ENCODE data around the gene SKIC8. TPM values are rescaled to one million over a fixed set of nuclear protein-coding genes. Genes with fewer than 3 reads are reported as not detected.
A peak's percentile ranks its signal among the peaks of the same experiment; 100 is the strongest.

SKIC8 gene
- total RNA-seq, 1 donor: 72.1 TPM

DNA sequence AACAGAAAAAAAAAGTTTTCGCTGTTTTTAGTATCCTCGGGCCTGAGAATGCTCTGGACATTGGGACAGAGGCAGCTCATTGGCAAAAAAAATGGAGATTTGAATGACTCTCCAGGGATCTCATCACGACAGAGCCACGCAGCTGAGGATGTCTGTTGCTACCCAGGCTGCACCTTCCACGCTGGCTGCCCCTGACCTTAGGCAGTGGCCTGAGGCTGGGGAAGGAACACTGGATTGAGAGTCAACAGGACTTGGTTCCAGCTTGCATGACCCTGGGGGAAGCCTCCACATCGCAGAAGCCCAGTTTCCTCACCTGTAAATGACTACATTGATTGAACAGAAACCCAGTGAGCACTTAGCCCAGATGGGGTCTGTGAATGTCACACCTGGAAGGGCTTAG lies 56.4 kb downstream of the SKIC8 start:
- no peak overlapping the region for H3K4me3 ChIP-seq (ENCODE audit: low read depth, low read length)
- TF ChIP-seq, protein P1, sequence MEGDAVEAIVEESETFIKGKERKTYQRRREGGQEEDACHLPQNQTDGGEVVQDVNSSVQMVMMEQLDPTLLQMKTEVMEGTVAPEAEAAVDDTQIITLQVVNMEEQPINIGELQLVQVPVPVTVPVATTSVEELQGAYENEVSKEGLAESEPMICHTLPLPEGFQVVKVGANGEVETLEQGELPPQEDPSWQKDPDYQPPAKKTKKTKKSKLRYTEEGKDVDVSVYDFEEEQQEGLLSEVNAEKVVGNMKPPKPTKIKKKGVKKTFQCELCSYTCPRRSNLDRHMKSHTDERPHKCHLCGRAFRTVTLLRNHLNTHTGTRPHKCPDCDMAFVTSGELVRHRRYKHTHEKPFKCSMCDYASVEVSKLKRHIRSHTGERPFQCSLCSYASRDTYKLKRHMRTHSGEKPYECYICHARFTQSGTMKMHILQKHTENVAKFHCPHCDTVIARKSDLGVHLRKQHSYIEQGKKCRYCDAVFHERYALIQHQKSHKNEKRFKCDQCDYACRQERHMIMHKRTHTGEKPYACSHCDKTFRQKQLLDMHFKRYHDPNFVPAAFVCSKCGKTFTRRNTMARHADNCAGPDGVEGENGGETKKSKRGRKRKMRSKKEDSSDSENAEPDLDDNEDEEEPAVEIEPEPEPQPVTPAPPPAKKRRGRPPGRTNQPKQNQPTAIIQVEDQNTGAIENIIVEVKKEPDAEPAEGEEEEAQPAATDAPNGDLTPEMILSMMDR (IDR thresholded peaks at IDR 0.05; ENCODE audit: insufficient read depth, low read depth, low read length): no peak
- DNase-seq (ENCODE audit: low read depth): no peak

DNA sequence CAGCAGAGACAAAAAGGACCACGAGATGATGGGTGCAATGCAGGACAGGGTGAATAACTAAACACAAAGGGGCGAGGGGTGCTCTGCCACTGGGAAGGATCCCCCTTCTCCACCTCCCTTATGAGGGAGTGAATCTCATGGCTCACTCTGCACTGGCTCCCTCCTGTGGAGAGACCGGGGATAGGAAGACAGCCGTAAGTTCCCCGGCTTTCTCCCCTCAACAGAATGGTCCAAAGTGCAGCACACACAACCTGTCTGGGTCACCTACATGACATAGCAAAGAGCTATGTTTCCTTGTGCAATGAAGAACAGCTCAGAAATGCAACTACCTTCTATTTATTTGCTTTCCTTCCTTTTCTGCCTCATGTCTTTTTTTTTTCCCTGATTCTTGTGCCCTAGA lies 57.3 kb downstream of the SKIC8 start:
- TF ChIP-seq, protein P1 (IDR thresholded peaks at IDR 0.05; ENCODE audit: insufficient read depth, low read depth, low read length): peak; percentile 56
- H3K4me3 ChIP-seq (ENCODE audit: low read depth, low read length): no peak overlapping the region
- no peak for DNase-seq (ENCODE audit: low read depth)

DNA sequence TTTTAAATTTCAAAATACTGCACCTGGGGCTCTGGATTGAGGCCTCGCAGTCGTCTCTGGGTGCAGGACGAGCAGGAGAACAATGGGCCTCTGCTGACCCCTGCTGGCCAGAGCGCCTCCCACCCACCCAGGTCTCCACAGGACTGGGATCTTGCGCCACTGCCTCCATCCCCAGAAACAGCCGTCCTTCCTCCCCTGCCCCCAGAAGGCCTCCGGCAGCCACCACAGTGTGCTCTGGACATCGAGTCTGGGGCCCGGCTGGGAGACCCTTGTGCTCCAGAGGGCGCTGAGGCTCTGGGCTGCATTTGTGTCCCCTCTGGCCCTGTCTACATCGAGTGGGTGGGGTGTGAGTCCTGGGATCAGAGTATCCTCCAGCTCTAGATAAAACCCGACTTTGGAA lies 58.4 kb downstream of the SKIC8 start:
- no peak overlapping the region for H3K4me3 ChIP-seq (ENCODE audit: low read depth, low read length)
- TF ChIP-seq, protein P1 (IDR thresholded peaks at IDR 0.05; ENCODE audit: insufficient read depth, low read depth, low read length): peak; percentile 91
- peak; percentile 75 for DNase-seq (ENCODE audit: low read depth)

DNA sequence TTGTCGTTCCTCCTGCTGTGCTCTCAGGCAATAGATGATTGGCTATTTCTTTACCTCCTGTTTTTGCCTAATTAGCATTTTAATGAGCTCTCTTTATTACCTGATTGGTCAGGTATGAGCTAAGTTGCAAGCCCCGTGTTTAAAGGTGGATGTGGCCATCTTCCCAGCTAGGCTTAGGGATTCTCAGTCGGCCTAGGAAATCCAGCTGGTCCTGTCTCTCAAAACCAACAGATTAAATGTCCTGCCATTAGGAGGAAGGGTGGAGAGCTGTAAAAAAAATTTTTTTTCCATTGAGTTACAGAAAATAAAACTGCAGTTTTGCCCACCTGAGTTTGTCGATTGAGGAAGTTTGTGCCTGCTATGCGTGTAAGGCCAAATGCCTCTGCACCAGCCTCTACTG lies 59.6 kb downstream of the SKIC8 start:
- DNase-seq (ENCODE audit: low read depth): no peak
- H3K4me3 ChIP-seq (ENCODE audit: low read depth, low read length): no peak overlapping the region
- TF ChIP-seq, protein P1 (IDR thresholded peaks at IDR 0.05; ENCODE audit: insufficient read depth, low read depth, low read length): no peak

DNA sequence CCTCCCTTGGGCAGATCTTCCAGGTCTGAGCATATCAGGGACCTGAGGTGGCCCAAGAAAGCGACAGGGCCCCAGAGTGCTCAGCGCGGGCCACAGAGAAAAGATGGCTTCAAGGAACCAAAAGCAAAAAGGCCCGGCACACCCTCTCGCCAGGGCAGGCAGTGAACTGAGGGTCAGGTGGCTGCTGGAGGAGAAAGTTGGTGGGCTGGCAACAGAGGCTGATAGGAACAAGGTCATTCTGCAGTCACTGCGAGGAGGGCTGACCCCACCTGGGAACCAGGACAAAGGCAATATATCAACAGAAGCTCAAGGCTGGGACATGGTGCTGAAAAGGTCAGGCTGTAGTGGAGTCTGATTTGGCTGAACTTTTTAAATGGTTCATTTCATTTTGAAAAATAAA lies 62.3 kb downstream of the SKIC8 start:
- TF ChIP-seq, protein P1 (IDR thresholded peaks at IDR 0.05; ENCODE audit: insufficient read depth, low read depth, low read length): no peak
- DNase-seq (ENCODE audit: low read depth): no peak
- H3K4me3 ChIP-seq (ENCODE audit: low read depth, low read length): no peak overlapping the region

DNA sequence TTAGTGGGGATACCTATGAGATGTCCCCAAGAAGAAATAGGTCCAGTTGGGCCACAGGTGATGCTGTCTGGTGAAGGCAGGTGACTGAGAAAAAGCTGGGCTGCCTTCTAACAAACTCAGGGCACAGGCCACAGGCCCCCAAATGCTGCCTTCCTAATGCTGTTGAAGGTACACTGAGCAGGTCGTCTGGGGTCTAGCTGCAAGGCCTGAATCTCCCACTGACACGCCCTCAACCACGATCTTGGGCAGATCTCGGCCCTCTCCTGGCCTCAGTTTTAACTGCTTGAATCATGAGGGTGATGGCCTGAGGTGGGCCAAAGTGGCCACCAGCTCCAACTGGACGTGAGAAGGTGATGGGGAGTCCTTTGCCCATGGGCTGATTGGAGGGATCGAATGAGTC lies 62.9 kb downstream of the SKIC8 start:
- TF ChIP-seq, protein P1 (IDR thresholded peaks at IDR 0.05; ENCODE audit: insufficient read depth, low read depth, low read length): no peak
- no peak for DNase-seq (ENCODE audit: low read depth)

DNA sequence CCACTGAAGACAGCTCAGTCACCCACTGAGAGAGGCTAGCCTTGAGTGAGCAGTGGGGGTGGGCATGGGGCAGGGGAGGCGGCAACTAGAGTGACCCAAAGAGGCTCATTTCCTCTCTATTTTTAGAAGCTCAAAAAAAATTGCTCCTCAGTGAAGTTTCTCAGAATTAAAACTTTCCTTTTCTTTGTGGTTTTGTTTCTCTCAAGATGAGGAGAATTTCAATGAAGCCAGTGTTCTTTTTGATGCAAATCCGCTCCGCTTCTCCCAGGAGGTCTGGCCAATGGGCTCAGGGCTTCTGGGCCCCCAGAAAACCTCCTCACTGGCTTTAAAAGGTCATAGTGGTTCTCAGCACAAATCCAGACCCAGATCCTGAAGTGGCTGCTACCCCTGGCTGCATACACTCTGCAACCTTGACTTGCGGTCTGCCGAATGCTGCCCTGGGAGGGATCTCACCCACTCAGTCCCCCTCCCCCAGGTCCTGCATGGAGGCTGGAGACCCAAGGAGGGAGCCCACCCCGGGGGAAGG lies 64.8 kb downstream of the SKIC8 start, which contains the start of gene ACSBG1:
TSS of gene ACSBG1 (minus strand) at position 51 of the 526 bp plus-strand sequence. CDS start 64 bp downstream, outside the sequence.
- TF ChIP-seq, protein P1 (IDR thresholded peaks at IDR 0.05; ENCODE audit: insufficient read depth, low read depth, low read length): no peak
- DNase-seq (ENCODE audit: low read depth): no peak
- no peak within 1 kb of the TSS for H3K4me3 ChIP-seq (ENCODE audit: low read depth, low read length)

More for the DNA sequence above, 62.9 kb downstream of the SKIC8 start:
- no peak overlapping the region for H3K4me3 ChIP-seq (ENCODE audit: low read depth, low read length)

Measured in fibroblast of villous mesenchyme (primary cell).